GM23338 (cell line): ENCODE measurements around the gene BRINP2. TPM values are rescaled to one million over a fixed set of nuclear protein-coding genes. Genes with fewer than 3 reads are reported as not detected.

Experiments
- ATAC-seq: fragments of 200-7000 bp; cut with Tn5 transposase; 3 replicates; pipeline ENCODE4 v1.9.1; 2020
- DNase-seq: peaks from one replicate; pipeline ENCODE4 v3.0.0-alpha.2; 2015; ENCODE audit warnings: low spot score
- H2AFZ ChIP-seq: fragments of 200-600 bp; sonication (generic); 2 replicates; pipeline ENCODE4 v1.8.0; 2016; ENCODE audit warnings: antibody characterized with exemption, mild to moderate bottlenecking, moderate library complexity
- H3F3A ChIP-seq: fragments of 200-600 bp; sonication (generic); replicated peaks from 2 replicates; pipeline ENCODE4 v1.8.0; 2017; ENCODE audit warnings: antibody characterized with exemption, mixed run types, low read depth
- H3K27ac ChIP-seq: fragments of 200-600 bp; sonication (generic); 2 replicates; pipeline ENCODE4 v1.6.1; 2016; ENCODE audit warnings: low read depth
- H3K27me3 ChIP-seq: fragments of 200-600 bp; sonication (generic); 2 replicates; pipeline ENCODE4 v1.8.0; 2016; ENCODE audit warnings: mild to moderate bottlenecking, mixed run types, moderate library complexity; ENCODE audit not compliant: insufficient read depth
- H3K36me3 ChIP-seq: fragments of 200-600 bp; sonication (generic); 2 replicates; pipeline ENCODE4 v1.8.0; 2016; ENCODE audit warnings: mild to moderate bottlenecking; ENCODE audit not compliant: insufficient read depth
- H3K4me1 ChIP-seq: fragments of 200-600 bp; sonication (generic); 2 replicates; pipeline ENCODE4 v1.8.0; 2016; ENCODE audit warnings: mild to moderate bottlenecking, moderate library complexity; ENCODE audit not compliant: insufficient read depth
- H3K4me2 ChIP-seq: fragments of 200-600 bp; sonication (generic); 2 replicates; pipeline ENCODE4 v1.7.1; 2017; ENCODE audit warnings: mixed run types
- H3K4me3 ChIP-seq: fragments of 200-600 bp; sonication (generic); 2 replicates; pipeline ENCODE4 v1.6.1; 2016; ENCODE audit warnings: mixed run types
- H3K79me2 ChIP-seq: fragments of 200-600 bp; sonication (generic); replicated peaks from 2 replicates; pipeline ENCODE4 v1.8.0; 2017; ENCODE audit warnings: mild to moderate bottlenecking; ENCODE audit not compliant: insufficient read depth
- H3K9me2 ChIP-seq: fragments of 200-600 bp; sonication (generic); 2 replicates; pipeline ENCODE4 v1.8.0; 2017; ENCODE audit not compliant: insufficient read depth
- H4K20me1 ChIP-seq: fragments of 200-600 bp; sonication (generic); replicated peaks from 2 replicates; pipeline ENCODE4 v1.8.0; 2017; ENCODE audit warnings: mild to moderate bottlenecking; ENCODE audit not compliant: insufficient read depth
- H3K27ac Mint-ChIP-seq: 2 replicates; pipeline ENCODE4 v1.8.0; 2020; ENCODE audit warnings: inconsistent platforms, mild to moderate bottlenecking, moderate library complexity, mixed read lengths
- H3K27me3 Mint-ChIP-seq: 3 replicates; pipeline ENCODE4 v1.8.0; 2022; ENCODE audit warnings: low read depth, mild to moderate bottlenecking, moderate library complexity, mixed read lengths, inconsistent platforms; ENCODE audit not compliant: insufficient read depth, poor library complexity
- H3K36me3 Mint-ChIP-seq: 3 replicates; pipeline ENCODE4 v1.8.0; 2021; ENCODE audit warnings: low read depth, mild to moderate bottlenecking, inconsistent platforms, moderate library complexity, mixed read lengths
- H3K4me1 Mint-ChIP-seq: 3 replicates; pipeline ENCODE4 v1.8.0; 2020; ENCODE audit warnings: mild to moderate bottlenecking, inconsistent platforms, mixed read lengths
- H3K4me3 Mint-ChIP-seq: 3 replicates; pipeline ENCODE4 v1.8.0; 2021; ENCODE audit warnings: moderate library complexity, mild to moderate bottlenecking, inconsistent platforms, mixed read lengths
- H3K9me3 Mint-ChIP-seq: 3 replicates; pipeline ENCODE4 v1.8.0; 2020; ENCODE audit warnings: moderate library complexity, mild to moderate bottlenecking, inconsistent platforms, mixed read lengths
- CREB1 ChIP-seq: fragments of 250-450 bp; sonication (Bioruptor Pico); IDR thresholded peaks from 2 replicates; pipeline ENCODE4 v1.5.0; 2020; ENCODE audit warnings: low read depth, mild to moderate bottlenecking, moderate library complexity
- POLR2AphosphoS5 ChIP-seq: IDR thresholded peaks from 2 replicates; pipeline ENCODE4 v1.6.1; 2016; ENCODE audit warnings: antibody characterized with exemption, low read depth
- REST ChIP-seq: IDR thresholded peaks from one replicate; pipeline ENCODE4 v1.6.1; 2018; ENCODE audit warnings: antibody characterized with exemption; ENCODE audit not compliant: unreplicated experiment
- ZNF114 ChIP-seq: fragments of 250-450 bp; sonication (Bioruptor Pico); IDR thresholded peaks from 2 replicates; pipeline ENCODE4 v1.5.0; 2020; ENCODE audit warnings: mild to moderate bottlenecking, moderate library complexity
- polyA plus RNA-seq: library from polyadenylated mRNA; unstranded; fragments of >200 nt; fragmentation: Nextera tagmentation; extraction: Ambion mirVana; gene quantifications from 2 replicates; pipeline ENCODE4 v1.2.1, GENCODE V29; 2016
- total RNA-seq: library from RNA; depleted of rRNA; stranded (reverse); fragments of >200 nt; shearing (Covaris generic); gene quantifications from 2 replicates; pipeline ENCODE4 v1.2.3, GENCODE V29; 2014
- TF ChIP-seq, protein P1 (sequence below): fragments of 250-450 bp; sonication (Bioruptor Pico); IDR thresholded peaks from 2 replicates; pipeline ENCODE4 v1.5.0; 2020; ENCODE audit warnings: mild to moderate bottlenecking, moderate library complexity
- TF ChIP-seq, protein P2 (sequence below), 2 experiments: fragments of 200-600 bp in 1 of 2; sonication (generic) in 1 of 2; conservative IDR thresholded peaks; 2 replicates each; pipeline versions ENCODE4 v1.5.1 to v1.6.1; 2016 to 2017; ENCODE audit warnings: antibody characterized with exemption in 2 of 2, low read depth in 2 of 2, mild to moderate bottlenecking in 2 of 2, moderate library complexity in 1 of 2

BRINP2 gene
- total and polyA plus RNA-seq, 2 experiments from 2014 or later = 0.10 to 0.52 TPM

- TF ChIP-seq, protein P1, sequence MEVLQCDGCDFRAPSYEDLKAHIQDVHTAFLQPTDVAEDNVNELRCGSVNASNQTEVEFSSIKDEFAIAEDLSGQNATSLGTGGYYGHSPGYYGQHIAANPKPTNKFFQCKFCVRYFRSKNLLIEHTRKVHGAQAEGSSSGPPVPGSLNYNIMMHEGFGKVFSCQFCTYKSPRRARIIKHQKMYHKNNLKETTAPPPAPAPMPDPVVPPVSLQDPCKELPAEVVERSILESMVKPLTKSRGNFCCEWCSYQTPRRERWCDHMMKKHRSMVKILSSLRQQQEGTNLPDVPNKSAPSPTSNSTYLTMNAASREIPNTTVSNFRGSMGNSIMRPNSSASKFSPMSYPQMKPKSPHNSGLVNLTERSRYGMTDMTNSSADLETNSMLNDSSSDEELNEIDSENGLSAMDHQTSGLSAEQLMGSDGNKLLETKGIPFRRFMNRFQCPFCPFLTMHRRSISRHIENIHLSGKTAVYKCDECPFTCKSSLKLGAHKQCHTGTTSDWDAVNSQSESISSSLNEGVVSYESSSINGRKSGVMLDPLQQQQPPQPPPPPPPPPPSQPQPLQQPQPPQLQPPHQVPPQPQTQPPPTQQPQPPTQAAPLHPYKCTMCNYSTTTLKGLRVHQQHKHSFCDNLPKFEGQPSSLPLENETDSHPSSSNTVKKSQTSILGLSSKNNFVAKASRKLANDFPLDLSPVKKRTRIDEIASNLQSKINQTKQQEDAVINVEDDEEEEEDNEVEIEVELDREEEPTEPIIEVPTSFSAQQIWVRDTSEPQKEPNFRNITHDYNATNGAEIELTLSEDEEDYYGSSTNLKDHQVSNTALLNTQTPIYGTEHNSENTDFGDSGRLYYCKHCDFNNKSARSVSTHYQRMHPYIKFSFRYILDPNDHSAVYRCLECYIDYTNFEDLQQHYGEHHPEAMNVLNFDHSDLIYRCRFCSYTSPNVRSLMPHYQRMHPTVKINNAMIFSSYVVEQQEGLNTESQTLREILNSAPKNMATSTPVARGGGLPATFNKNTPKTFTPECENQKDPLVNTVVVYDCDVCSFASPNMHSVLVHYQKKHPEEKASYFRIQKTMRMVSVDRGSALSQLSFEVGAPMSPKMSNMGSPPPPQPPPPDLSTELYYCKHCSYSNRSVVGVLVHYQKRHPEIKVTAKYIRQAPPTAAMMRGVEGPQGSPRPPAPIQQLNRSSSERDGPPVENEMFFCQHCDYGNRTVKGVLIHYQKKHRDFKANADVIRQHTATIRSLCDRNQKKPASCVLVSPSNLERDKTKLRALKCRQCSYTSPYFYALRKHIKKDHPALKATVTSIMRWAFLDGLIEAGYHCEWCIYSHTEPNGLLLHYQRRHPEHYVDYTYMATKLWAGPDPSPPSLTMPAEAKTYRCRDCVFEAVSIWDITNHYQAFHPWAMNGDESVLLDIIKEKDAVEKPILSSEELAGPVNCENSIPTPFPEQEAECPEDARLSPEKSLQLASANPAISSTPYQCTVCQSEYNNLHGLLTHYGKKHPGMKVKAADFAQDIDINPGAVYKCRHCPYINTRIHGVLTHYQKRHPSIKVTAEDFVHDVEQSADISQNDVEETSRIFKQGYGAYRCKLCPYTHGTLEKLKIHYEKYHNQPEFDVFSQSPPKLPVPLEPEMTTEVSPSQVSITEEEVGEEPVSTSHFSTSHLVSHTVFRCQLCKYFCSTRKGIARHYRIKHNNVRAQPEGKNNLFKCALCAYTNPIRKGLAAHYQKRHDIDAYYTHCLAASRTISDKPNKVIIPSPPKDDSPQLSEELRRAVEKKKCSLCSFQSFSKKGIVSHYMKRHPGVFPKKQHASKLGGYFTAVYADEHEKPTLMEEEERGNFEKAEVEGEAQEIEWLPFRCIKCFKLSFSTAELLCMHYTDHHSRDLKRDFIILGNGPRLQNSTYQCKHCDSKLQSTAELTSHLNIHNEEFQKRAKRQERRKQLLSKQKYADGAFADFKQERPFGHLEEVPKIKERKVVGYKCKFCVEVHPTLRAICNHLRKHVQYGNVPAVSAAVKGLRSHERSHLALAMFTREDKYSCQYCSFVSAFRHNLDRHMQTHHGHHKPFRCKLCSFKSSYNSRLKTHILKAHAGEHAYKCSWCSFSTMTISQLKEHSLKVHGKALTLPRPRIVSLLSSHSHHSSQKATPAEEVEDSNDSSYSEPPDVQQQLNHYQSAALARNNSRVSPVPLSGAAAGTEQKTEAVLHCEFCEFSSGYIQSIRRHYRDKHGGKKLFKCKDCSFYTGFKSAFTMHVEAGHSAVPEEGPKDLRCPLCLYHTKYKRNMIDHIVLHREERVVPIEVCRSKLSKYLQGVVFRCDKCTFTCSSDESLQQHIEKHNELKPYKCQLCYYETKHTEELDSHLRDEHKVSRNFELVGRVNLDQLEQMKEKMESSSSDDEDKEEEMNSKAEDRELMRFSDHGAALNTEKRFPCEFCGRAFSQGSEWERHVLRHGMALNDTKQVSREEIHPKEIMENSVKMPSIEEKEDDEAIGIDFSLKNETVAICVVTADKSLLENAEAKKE (CRISPR knock-in tag) = no peak
- TF ChIP-seq POLR2AphosphoS5 (no peak), ZNF114 (CRISPR knock-in tag) (no peak), CREB1 (no peak)
Measured at GRCh38 chr1:177255411-177255810, 84.7 kb downstream of the BRINP2 start (continued).

- peak overlapping the region; percentile 83; the same call in 1 of the 2 replicates for H3K27ac Mint-ChIP-seq
Measured at GRCh38 chr1:177256153-177257075, 85.7 kb downstream of the BRINP2 start.

More at GRCh38 chr1:177256153-177257075, 85.7 kb downstream of the BRINP2 start:
- ATAC-seq (peak; percentile 99), DNase-seq (peak; percentile 87)
- H3K4me3 ChIP-seq = no peak overlapping the region
- H3K27me3 ChIP-seq = no peaks in the 10 kb centered on the region
- no peak overlapping the region for H3K4me3 Mint-ChIP-seq
- H3K4me2 ChIP-seq = no peak overlapping the region
- TF ChIP-seq POLR2AphosphoS5 = no peak
- TF ChIP-seq, protein P2, sequence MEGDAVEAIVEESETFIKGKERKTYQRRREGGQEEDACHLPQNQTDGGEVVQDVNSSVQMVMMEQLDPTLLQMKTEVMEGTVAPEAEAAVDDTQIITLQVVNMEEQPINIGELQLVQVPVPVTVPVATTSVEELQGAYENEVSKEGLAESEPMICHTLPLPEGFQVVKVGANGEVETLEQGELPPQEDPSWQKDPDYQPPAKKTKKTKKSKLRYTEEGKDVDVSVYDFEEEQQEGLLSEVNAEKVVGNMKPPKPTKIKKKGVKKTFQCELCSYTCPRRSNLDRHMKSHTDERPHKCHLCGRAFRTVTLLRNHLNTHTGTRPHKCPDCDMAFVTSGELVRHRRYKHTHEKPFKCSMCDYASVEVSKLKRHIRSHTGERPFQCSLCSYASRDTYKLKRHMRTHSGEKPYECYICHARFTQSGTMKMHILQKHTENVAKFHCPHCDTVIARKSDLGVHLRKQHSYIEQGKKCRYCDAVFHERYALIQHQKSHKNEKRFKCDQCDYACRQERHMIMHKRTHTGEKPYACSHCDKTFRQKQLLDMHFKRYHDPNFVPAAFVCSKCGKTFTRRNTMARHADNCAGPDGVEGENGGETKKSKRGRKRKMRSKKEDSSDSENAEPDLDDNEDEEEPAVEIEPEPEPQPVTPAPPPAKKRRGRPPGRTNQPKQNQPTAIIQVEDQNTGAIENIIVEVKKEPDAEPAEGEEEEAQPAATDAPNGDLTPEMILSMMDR (conservative IDR thresholded peaks at IDR 0.05; ENCODE audit: low read depth in 2 of 2) = peak; percentile 82 to 86
- TF ChIP-seq REST = no peak
- no peaks in the 10 kb centered on the region for H3K36me3 Mint-ChIP-seq
- H3K4me1 ChIP-seq = no peaks in the 10 kb centered on the region
- H3K9me2 ChIP-seq = no peaks in the 10 kb centered on the region
- peak overlapping the region; percentile 64 for H2AFZ ChIP-seq
- no peaks in the 10 kb centered on the region for H3K9me3 Mint-ChIP-seq
- peaks cover 2% of the 10 kb centered on the region for H3K27me3 Mint-ChIP-seq
- H3K79me2 ChIP-seq = no peaks in the 10 kb centered on the region
- no peaks in the 10 kb centered on the region for H3F3A ChIP-seq
- no peaks in the 10 kb centered on the region for H4K20me1 ChIP-seq
- H3K27ac ChIP-seq = no peak overlapping the region
- peaks cover 8% of the 10 kb centered on the region; the same call in 2 of the 3 replicates for H3K4me1 Mint-ChIP-seq
- no peaks in the 10 kb centered on the region for H3K36me3 ChIP-seq
